GM18505 (cell line): ENCODE results near the gene RRP8.
A peak's percentile ranks its signal among the peaks of the same experiment; 100 is the strongest.

Experiments
- ATAC-seq: cut with Tn5 transposase; IDR thresholded peaks from one replicate; pipeline ENCODE4 v1.9.1; 2021; ENCODE audit not compliant: unreplicated experiment
- POLR2A ChIP-seq: IDR thresholded peaks from 4 replicates; pipeline ENCODE4 v1.6.1; 2011; ENCODE audit warnings: borderline replicate concordance; ENCODE audit not compliant: insufficient read depth, insufficient read length; ENCODE audit errors: extremely low read depth

RRP8 gene

GRCh38 chr11:6603287-6604080, at the start of gene RRP8, which contains the start of gene ILK:
Gene RRP8 (minus strand): TSS chr11:6603616. CDS start chr11:6603502, 114 bp downstream.
Gene ILK (plus strand): TSS chr11:6603774. CDS start chr11:6604272, 498 bp downstream.
- peak; percentile 76 for ATAC-seq
- TF ChIP-seq POLR2A, result peak; percentile 84

- no peak for TF ChIP-seq POLR2A
- ATAC-seq, result no peak
These were observed 49.7 kb upstream of the RRP8 start for GRCh38 chr11:6653097-6653496.

- ATAC-seq, result no peak
- no peak for TF ChIP-seq POLR2A
These were observed 48.8 kb upstream of the RRP8 start for GRCh38 chr11:6652182-6652581.

- no peak for ATAC-seq
- TF ChIP-seq POLR2A, result no peak
These were observed 47.6 kb upstream of the RRP8 start for GRCh38 chr11:6650980-6651379.

GRCh38 chr11:6650104-6650503, 46.7 kb upstream of the RRP8 start:
- no peak for TF ChIP-seq POLR2A
- no peak for ATAC-seq

- no peak for TF ChIP-seq POLR2A
- ATAC-seq, result no peak
These were observed 45.1 kb upstream of the RRP8 start for GRCh38 chr11:6648501-6648900.

GRCh38 chr11:6647836-6648235, 44.4 kb upstream of the RRP8 start:
- ATAC-seq, result no peak
- no peak for TF ChIP-seq POLR2A

- ATAC-seq, result peak; percentile 93
- TF ChIP-seq POLR2A, result no peak
These were observed 43.7 kb upstream of the RRP8 start for GRCh38 chr11:6646918-6647679.

GRCh38 chr11:6646576-6646917, 43.1 kb upstream of the RRP8 start:
- ATAC-seq, result peak; percentile 12
- no peak for TF ChIP-seq POLR2A

GRCh38 chr11:6646071-6646470, 42.7 kb upstream of the RRP8 start:
- ATAC-seq, result no peak
- no peak for TF ChIP-seq POLR2A

- ATAC-seq, result no peak
- no peak for TF ChIP-seq POLR2A
These were observed 39.5 kb upstream of the RRP8 start for GRCh38 chr11:6642957-6643356.

- TF ChIP-seq POLR2A, result no peak
- ATAC-seq, result no peak
These were observed 37.7 kb upstream of the RRP8 start for GRCh38 chr11:6640985-6641701.
